ENCODE data around the gene TMEM39B. TPM values are rescaled to one million over a fixed set of nuclear protein-coding genes. Genes with fewer than 3 reads are reported as not detected.

TMEM39B gene
- polyA plus RNA-seq, 3 donors, result 3.3 to 30.6 (median 3.4) TPM

- Mint-ChIP-seq H3K27ac (peak overlapping the region in 2 of 7 donors; percentile 21 to 32), H3K4me1 (peaks cover 18% of the 10 kb centered on the region), H3K4me3 (no peak overlapping the region), H3K9me3 (no peaks in the 10 kb centered on the region), H3K36me3 (peaks cover 57 to 73% of the 10 kb centered on the region in 2 donors), H3K27me3 (ENCODE audit: low read depth in 3 of 3) (peaks cover 0 to 2% (median 2%) of the 10 kb centered on the region in 3 donors)
- intact Hi-C loops (cut with micrococcal nuclease), result no loop called here
- Histone ChIP-seq H3K4me2 (replicated peaks; ENCODE audit: extremely low read depth, low read length, poor library complexity, severe bottlenecking) (no peak overlapping the region), H3K4me1 (ENCODE audit: control insufficient read depth in 1 of 2, insufficient read depth in 2 of 2, low read length in 2 of 2) (peaks cover 22 to 25% of the 10 kb centered on the region in 2 donors), H3K27me3 (ENCODE audit: control insufficient read depth in 2 of 2, insufficient read depth in 2 of 2, low read length in 2 of 2) (no peaks in the 10 kb centered on the region), H3K9ac (ENCODE audit: insufficient read depth, low read length, poor library complexity, severe bottlenecking) (no peak overlapping the region), H3K79me2 (ENCODE audit: insufficient read depth, low read length) (peaks cover 2% of the 10 kb centered on the region), H2AFZ (ENCODE audit: insufficient read depth, low read depth, low read length, poor library complexity, severe bottlenecking) (no peak overlapping the region), H3K36me3 (replicated peaks in 1 of 2; ENCODE audit: control insufficient read depth in 1 of 2, insufficient read depth in 2 of 2, low read length in 2 of 2) (peaks cover 55 to 70% of the 10 kb centered on the region in 2 donors), H3K4me3 (replicated peaks in 1 of 3; ENCODE audit: low read depth in 2 of 3, low read length in 3 of 3) (no peak overlapping the region), H3K9me3 (replicated peaks in 1 of 2; ENCODE audit: control insufficient read depth in 1 of 2, insufficient read depth in 1 of 2, low read length in 2 of 2) (no peaks in the 10 kb centered on the region), H3K27ac (ENCODE audit: low read depth in 1 of 2, low read length in 2 of 2) (no peak overlapping the region), H4K20me1 (ENCODE audit: insufficient read depth, low read length) (peaks cover 23% of the 10 kb centered on the region)
- no peak for DNase-seq
- WGBS (ENCODE audit: insufficient coverage), result no CpG with 5 or more reads among the region's 2 CpGs
- TF ChIP-seq CTCF (IDR thresholded peaks at IDR 0.05), result no peak
These were observed 24.3 kb upstream of the TMEM39B start for GRCh38 chr1:32048440-32048839.

- intact Hi-C loops (cut with micrococcal nuclease), result no loop called here
- peaks cover 75 to 91% of the 10 kb centered on the region in 2 donors for H3K36me3 Mint-ChIP-seq
- Histone ChIP-seq H3K36me3 (replicated peaks in 1 of 2; ENCODE audit: control insufficient read depth in 1 of 2, insufficient read depth in 2 of 2, low read length in 2 of 2) (peaks cover 77 to 100% of the 10 kb centered on the region in 2 donors), H3K27me3 (ENCODE audit: control insufficient read depth in 2 of 2, insufficient read depth in 2 of 2, low read length in 2 of 2) (no peaks in the 10 kb centered on the region), H3K9ac (ENCODE audit: insufficient read depth, low read length, poor library complexity, severe bottlenecking) (no peak overlapping the region), H3K4me2 (replicated peaks; ENCODE audit: extremely low read depth, low read length, poor library complexity, severe bottlenecking) (no peak overlapping the region), H3K4me1 (ENCODE audit: control insufficient read depth in 1 of 2, insufficient read depth in 2 of 2, low read length in 2 of 2) (peaks cover under 1 to 2% of the 10 kb centered on the region in 2 donors), H3K9me3 (replicated peaks in 1 of 2; ENCODE audit: control insufficient read depth in 1 of 2, insufficient read depth in 1 of 2, low read length in 2 of 2) (no peaks in the 10 kb centered on the region), H4K20me1 (ENCODE audit: insufficient read depth, low read length) (peaks cover 20% of the 10 kb centered on the region), H2AFZ (ENCODE audit: insufficient read depth, low read depth, low read length, poor library complexity, severe bottlenecking) (no peak overlapping the region), H3K27ac (ENCODE audit: low read depth in 1 of 2, low read length in 2 of 2) (no peak overlapping the region), H3K4me3 (replicated peaks in 1 of 3; ENCODE audit: low read depth in 2 of 3, low read length in 3 of 3) (no peak overlapping the region), H3K79me2 (ENCODE audit: insufficient read depth, low read length) (peaks cover 9% of the 10 kb centered on the region)
- H3K9me3 Mint-ChIP-seq, result no peaks in the 10 kb centered on the region
- H3K4me1 Mint-ChIP-seq, result no peaks in the 10 kb centered on the region
- DNase-seq, result no peak
- H3K4me3 Mint-ChIP-seq, result no peak overlapping the region
- H3K27ac Mint-ChIP-seq, result peak overlapping the region in 1 of 7 donors; percentile 19
- no CpG with 5 or more reads among the region's 1 CpG for WGBS (ENCODE audit: insufficient coverage)
- no peak for TF ChIP-seq CTCF (IDR thresholded peaks at IDR 0.05)
- peaks cover 0 to 2% (median 2%) of the 10 kb centered on the region in 3 donors for H3K27me3 Mint-ChIP-seq (ENCODE audit: low read depth in 3 of 3)
These were observed 21.0 kb upstream of the TMEM39B start for GRCh38 chr1:32051706-32052105.

Measured in CD14-positive monocyte (primary cell).